Daoy (cell line): ENCODE results near the gene DCUN1D1. TPM values are rescaled to one million over a fixed set of nuclear protein-coding genes. Genes with fewer than 3 reads are reported as not detected.
"Not testable (repeated sequence)": the region's sequence is repeated elsewhere in the genome, so short reads cannot be mapped to it uniquely, and the experiment has no call there.

ENCODE experiments used
- DNase-seq: peaks from one replicate; pipeline ENCODE4 v3.0.0-alpha.2; 2015; ENCODE audit warnings: low read depth
- total RNA-seq: library from RNA; depleted of rRNA; stranded (reverse); fragments of >200 nt; shearing (Covaris generic); gene quantifications from 2 replicates; pipeline ENCODE4 v1.2.3, GENCODE V29; 2014; rRNA removed

DCUN1D1 gene
- total RNA-seq: 30.8 and 51.3 TPM in 2 replicates

DNA sequence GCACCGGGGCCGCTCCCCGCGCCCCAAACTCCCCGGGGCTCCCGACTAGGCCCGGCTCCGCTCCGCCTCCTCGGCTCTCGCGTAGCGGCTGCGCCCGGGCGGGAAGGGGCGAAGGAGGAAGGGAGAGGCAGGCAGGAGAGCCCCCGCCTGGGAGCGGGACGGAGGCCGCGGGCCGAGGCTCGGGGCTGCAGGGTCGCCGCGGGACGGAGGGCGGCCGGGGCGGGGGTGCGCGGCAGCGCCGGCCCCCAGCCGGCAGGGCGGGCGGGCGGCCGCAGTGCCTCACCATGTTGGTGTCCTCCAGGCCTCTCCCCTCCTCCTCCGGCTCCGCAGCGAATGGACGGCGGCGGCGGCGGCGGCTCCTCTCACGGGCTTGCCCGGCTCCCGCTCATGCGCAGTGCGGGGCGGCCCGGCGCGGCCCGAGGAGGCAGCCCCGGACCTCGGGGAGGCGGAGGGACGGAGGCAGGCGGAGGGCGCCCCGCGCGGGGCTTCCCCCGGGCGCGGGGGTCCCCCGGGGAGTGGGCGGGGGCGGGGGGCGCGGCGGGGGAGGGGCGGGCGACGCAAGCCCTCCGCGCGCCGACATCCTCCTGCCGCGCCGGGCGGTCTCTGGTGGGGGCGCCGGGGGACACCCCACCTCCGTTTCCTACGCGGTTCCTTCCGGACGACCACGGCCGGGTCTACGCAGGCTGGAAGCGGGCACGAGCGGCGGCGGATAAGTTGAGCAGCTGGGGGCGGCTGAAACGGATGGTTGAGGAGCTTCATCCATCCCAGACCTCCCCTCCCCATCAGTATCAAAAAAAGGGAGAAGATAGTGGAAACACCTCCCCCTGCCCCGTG, at the start of gene DCUN1D1:
TSS of gene DCUN1D1 (minus strand) at position 335 of the 834 bp plus-strand sequence. CDS start at position 286, 49 bp downstream.
- DNase-seq: peak; percentile 95

DNA sequence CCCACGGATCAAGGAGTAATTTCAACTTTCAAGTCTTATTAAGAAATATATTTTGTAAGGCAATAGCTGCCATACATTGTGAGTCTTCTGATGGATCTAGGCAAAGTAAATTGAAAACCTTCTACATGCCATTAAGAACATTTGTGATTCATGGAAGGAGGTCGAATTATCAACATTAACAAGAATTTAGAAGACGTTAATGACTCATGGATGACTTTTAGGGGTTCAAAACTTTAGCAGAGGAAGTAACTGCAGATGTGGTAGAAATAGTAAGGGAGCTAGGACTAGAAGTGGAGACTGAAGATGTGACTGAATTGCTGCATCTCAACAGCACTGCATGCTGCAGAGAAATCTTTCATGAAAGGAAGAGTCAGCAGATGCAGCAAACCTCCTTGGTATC, 48.1 kb upstream of the DCUN1D1 start:
- DNase-seq: no peak

GRCh38 chr3:183027276-183027675, 46.9 kb upstream of the DCUN1D1 start:
- no peak for DNase-seq

- no peak for DNase-seq
Measured at GRCh38 chr3:183022936-183023516, 42.7 kb upstream of the DCUN1D1 start.

- no peak for DNase-seq
Measured at GRCh38 chr3:183018421-183019192, 38.3 kb upstream of the DCUN1D1 start.

DNA sequence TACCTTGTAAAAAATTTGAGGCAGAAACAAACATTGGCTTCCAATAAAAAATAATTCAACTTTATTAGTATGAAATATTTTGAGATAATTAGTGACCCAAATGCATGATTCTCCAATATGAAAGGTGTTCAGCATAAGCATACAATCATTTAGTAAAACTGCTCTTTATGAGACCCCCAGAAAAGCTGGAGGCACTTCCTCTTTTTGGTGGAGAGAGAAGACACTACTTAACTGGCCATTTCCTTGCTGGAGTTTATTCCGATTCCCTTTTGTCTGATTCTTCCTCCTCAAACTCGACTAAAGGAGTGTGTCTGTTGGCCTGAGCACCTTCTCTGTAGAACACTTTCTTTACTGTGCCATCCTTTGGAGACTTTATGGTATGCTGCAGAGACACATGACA, 34.8 kb upstream of the DCUN1D1 start:
- no peak for DNase-seq

GRCh38 chr3:183013856-183014255, 33.5 kb upstream of the DCUN1D1 start:
- DNase-seq: no peak

GRCh38 chr3:183013074-183013473, 32.7 kb upstream of the DCUN1D1 start:
- DNase-seq: no peak

DNA sequence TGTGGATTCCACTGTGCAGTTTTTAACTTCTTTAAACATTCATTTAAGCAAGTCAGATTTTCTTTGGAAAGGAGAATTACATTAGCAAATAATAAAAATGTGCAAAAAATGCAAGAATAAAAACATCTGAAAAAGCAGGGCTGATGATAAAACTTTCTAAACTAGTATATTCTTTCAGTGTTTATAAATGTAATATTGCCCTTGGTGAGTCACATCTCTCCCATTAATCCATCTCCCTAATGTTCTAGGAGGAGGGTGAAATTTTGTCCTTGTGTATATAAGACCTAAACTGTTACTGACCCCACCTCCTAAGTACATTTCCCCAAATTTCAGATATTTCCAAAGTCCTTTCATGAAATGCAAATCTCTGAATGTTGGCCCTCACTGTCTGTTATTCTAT, 28.5 kb upstream of the DCUN1D1 start:
- DNase-seq: no peak

- DNase-seq: no peak
Measured at GRCh38 chr3:183008303-183008702, 28.0 kb upstream of the DCUN1D1 start.

- no peak for DNase-seq
Measured at GRCh38 chr3:183006396-183007002, 26.2 kb upstream of the DCUN1D1 start.

GRCh38 chr3:182999767-183000166, 19.4 kb upstream of the DCUN1D1 start:
- no peak for DNase-seq

DNA sequence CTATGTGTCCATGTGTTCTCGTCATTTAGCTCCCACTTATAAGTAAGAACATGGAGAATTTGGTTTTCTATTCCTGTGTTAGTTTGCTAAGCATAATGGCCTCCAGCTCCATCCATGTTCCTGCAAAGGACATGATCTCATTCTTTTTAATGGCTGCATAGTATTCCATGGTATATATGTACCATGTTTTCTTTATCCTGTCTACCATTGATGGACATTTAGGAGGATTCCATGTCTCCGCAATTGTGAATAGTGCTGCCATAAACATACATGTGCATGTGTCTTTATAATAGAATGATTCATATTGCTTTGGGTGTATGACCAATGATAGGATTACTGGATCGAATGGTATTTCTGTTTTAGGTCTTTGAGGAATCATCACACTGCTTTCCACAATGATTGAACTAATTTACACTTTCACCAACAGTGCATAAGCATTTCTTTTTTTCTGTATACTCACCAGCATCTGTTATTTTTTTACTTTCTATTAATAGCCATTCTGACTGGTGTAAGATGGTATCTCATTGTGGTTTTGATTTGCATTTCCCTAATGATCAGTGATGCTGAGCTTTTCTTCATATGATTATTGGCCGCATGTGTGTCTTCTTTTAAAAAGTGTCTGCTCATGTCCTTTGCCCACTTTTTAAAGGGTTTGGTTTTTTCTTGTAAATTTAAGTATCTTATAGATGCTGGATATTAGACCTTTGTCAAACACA, 13.3 kb upstream of the DCUN1D1 start:
- DNase-seq: not testable (repeated sequence)

DNA sequence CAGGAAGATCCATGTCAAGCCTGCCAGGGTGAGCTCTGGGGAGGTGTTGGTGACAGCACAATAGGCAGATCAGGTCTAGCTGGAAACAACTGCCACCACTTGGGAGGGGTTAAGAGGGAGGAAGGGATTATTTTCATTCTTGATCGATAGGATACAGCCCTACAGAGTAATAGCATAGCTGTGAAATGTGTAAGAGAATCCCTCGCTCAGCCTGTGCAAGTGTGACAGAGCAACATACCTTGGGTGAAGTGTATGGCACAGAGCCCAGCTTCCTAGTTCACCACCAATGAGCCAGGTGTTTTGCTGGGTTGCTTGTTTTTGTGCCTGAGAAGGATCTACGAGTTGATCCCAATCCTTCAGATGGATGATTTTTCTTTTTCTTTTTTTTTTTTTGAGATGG, 9.2 kb upstream of the DCUN1D1 start:
- DNase-seq: no peak

GRCh38 chr3:182986021-182986420, 5.7 kb upstream of the DCUN1D1 start:
- no peak for DNase-seq

- DNase-seq: no peak
Measured at GRCh38 chr3:182983876-182984275, 3.5 kb upstream of the DCUN1D1 start.

DNA sequence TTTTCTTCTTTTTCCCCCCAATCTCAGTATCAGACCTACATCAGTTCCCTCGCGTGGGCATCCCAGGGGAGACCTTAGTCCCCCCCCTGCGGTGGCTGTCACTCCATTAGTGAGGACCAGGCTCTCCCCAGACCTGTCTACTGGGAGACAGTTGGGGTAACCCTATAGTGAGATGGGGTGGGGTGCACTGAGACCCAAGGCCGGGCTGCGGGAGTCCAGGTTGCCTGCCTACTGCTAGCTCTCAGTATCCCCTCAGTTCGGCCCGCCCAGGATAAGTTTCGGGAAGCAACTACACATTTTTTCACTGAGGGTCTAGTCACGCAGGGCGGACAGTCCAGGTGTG, 671 bp upstream of the DCUN1D1 start:
- no peak for DNase-seq

GRCh38 chr3:182979674-182980191, 605 bp downstream of the DCUN1D1 start:
- peak; percentile 38 for DNase-seq

GRCh38 chr3:182979103-182979673, 1.1 kb downstream of the DCUN1D1 start:
- DNase-seq: no peak

GRCh38 chr3:182978387-182978786, 2.0 kb downstream of the DCUN1D1 start:
- DNase-seq: no peak

DNA sequence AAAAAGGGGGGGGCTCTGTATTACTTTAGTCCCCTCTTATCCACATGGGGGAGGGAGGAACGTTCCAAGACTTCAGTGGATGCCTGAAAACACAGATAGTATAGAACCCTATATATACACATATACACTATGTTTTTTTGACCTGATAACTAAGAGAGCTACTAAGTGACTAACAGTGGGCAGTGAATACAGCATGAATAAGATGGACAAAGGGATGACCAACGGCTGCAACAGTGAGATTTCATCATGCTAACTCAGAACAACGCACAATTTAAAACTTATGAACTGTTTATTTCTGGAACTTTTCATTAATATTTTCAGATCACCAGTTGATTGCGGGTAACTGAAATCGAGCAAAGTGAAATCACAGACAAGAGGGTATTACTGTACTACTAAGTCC, 7.3 kb downstream of the DCUN1D1 start:
- DNase-seq: no peak
